H9 (cell line): Measurements from ENCODE around the gene NDP. TPM values are rescaled to one million over a fixed set of nuclear protein-coding genes. Genes with fewer than 3 reads are reported as not detected.

ENCODE experiments used
- DNase-seq: peaks from one replicate; pipeline ENCODE4 v3.0.0-alpha.2; 2017
- H2AFZ ChIP-seq: one replicate; pipeline ENCODE4 v1.6.1; 2013; ENCODE audit warnings: mild to moderate bottlenecking, low read length, control low read depth, moderate library complexity
- H2AK5ac ChIP-seq: 2 replicates; pipeline ENCODE4 v1.6.1; 2013; ENCODE audit warnings: low read length, control low read depth, mixed read lengths; ENCODE audit not compliant: insufficient read length
- H2BK120ac ChIP-seq: one replicate; pipeline ENCODE4 v1.6.1; 2013; ENCODE audit warnings: low read depth, mild to moderate bottlenecking, low read length, control low read depth, inconsistent platforms; ENCODE audit not compliant: poor library complexity, severe bottlenecking
- H2BK12ac ChIP-seq: 2 replicates; pipeline ENCODE4 v1.6.1; 2013; ENCODE audit warnings: low read length, control low read depth, mixed read lengths, low read depth; ENCODE audit not compliant: insufficient read length
- H2BK15ac ChIP-seq: 2 replicates; pipeline ENCODE4 v1.6.1; 2013; ENCODE audit warnings: low read depth, low read length, control low read depth
- H2BK20ac ChIP-seq: one replicate; pipeline ENCODE4 v1.6.1; 2013; ENCODE audit warnings: low read depth, mild to moderate bottlenecking, low read length, control low read depth, inconsistent platforms; ENCODE audit not compliant: poor library complexity, severe bottlenecking
- H2BK5ac ChIP-seq: 2 replicates; pipeline ENCODE4 v1.6.1; 2013; ENCODE audit warnings: low read length, control low read depth, mixed read lengths; ENCODE audit not compliant: insufficient read length
- H3K14ac ChIP-seq: 2 replicates; pipeline ENCODE4 v1.6.1; 2013; ENCODE audit warnings: low read length, control low read depth; ENCODE audit not compliant: insufficient read depth
- H3K18ac ChIP-seq: 2 replicates; pipeline ENCODE4 v1.6.1; 2013; ENCODE audit warnings: low read depth, mild to moderate bottlenecking, mixed read lengths, low read length, control low read depth; ENCODE audit not compliant: insufficient read length
- H3K23ac ChIP-seq: 2 replicates; pipeline ENCODE4 v1.6.1; 2013; ENCODE audit warnings: low read length, control low read depth, mixed read lengths, low read depth; ENCODE audit not compliant: insufficient read length
- H3K23me2 ChIP-seq: 2 replicates; pipeline ENCODE4 v1.6.1; 2013; ENCODE audit warnings: low read depth, mild to moderate bottlenecking, mixed read lengths, low read length, control low read depth; ENCODE audit not compliant: insufficient read length, poor library complexity, severe bottlenecking
- H3K27ac ChIP-seq: 2 replicates; pipeline ENCODE4 v1.5.1; 2013; ENCODE audit warnings: low read length, control low read depth, mixed read lengths, low read depth; ENCODE audit not compliant: insufficient read length
- H3K27me3 ChIP-seq: 2 replicates; pipeline ENCODE4 v1.6.1; 2013; ENCODE audit warnings: low read length, control low read depth, inconsistent platforms; ENCODE audit not compliant: insufficient read depth
- H3K4ac ChIP-seq: 2 replicates; pipeline ENCODE4 v1.6.1; 2013; ENCODE audit warnings: low read depth, mild to moderate bottlenecking, control low read depth, inconsistent platforms, low read length, moderate library complexity
- H3K4me1 ChIP-seq: 2 replicates; pipeline ENCODE4 v1.6.1; 2013; ENCODE audit warnings: low read length, control low read depth, inconsistent platforms; ENCODE audit not compliant: insufficient read depth
- H3K4me2 ChIP-seq: 2 replicates; pipeline ENCODE4 v1.6.1; 2013; ENCODE audit warnings: low read length, control low read depth, mixed read lengths; ENCODE audit not compliant: insufficient read length, insufficient read depth
- H3K56ac ChIP-seq: 2 replicates; pipeline ENCODE4 v1.6.1; 2013; ENCODE audit warnings: low read depth, mild to moderate bottlenecking, mixed read lengths, low read length, control low read depth; ENCODE audit not compliant: insufficient read length
- H3K79me1 ChIP-seq: 2 replicates; pipeline ENCODE4 v1.6.1; 2013; ENCODE audit warnings: low read depth, mild to moderate bottlenecking, moderate library complexity, low read length, control low read depth, inconsistent platforms; ENCODE audit not compliant: insufficient read depth, poor library complexity, severe bottlenecking
- H3K79me2 ChIP-seq: 2 replicates; pipeline ENCODE4 v1.6.1; 2013; ENCODE audit warnings: low read length, control low read depth, inconsistent platforms; ENCODE audit not compliant: insufficient read depth
- H3K9ac ChIP-seq: 2 replicates; pipeline ENCODE4 v1.6.1; 2013; ENCODE audit warnings: low read length, control low read depth, mixed read lengths; ENCODE audit not compliant: insufficient read length; ENCODE audit errors: extremely low read depth
- H3K9me3 ChIP-seq: one replicate; pipeline ENCODE4 v1.6.1; 2013; ENCODE audit warnings: low read depth, low read length, inconsistent platforms; ENCODE audit not compliant: control insufficient read depth
- H3T11ph ChIP-seq: one replicate; pipeline ENCODE4 v1.6.1; 2013; ENCODE audit warnings: mild to moderate bottlenecking, low read length, control low read depth, inconsistent platforms
- H4K20me1 ChIP-seq: one replicate; pipeline ENCODE4 v1.6.1; 2013; ENCODE audit not compliant: control insufficient read depth, insufficient read length, insufficient read depth
- H4K5ac ChIP-seq: 2 replicates; pipeline ENCODE4 v1.6.1; 2013; ENCODE audit warnings: low read depth, mild to moderate bottlenecking, mixed read lengths, low read length, control low read depth; ENCODE audit not compliant: insufficient read length
- H4K8ac ChIP-seq: replicated peaks from 2 replicates; pipeline ENCODE4 v1.6.1; 2013; ENCODE audit warnings: low read length, control low read depth, mixed read lengths, low read depth; ENCODE audit not compliant: insufficient read length
- H4K91ac ChIP-seq: 2 replicates; pipeline ENCODE4 v1.6.1; 2013; ENCODE audit warnings: low read depth, mild to moderate bottlenecking, moderate library complexity, mixed read lengths, low read length, control low read depth; ENCODE audit not compliant: insufficient read length
- H3K27ac Mint-ChIP-seq, 3 experiments: 2 replicates in 2 of 3; 3 replicates in 1 of 3; pipeline ENCODE4 v1.8.0; 2020 to 2021; ENCODE audit warnings: mixed read lengths in 3 of 3, mild to moderate bottlenecking in 1 of 3, moderate library complexity in 1 of 3
- H3K27me3 Mint-ChIP-seq: 2 replicates; pipeline ENCODE4 v1.8.0; 2021; ENCODE audit warnings: low read depth, mild to moderate bottlenecking, moderate library complexity, mixed read lengths
- H3K36me3 Mint-ChIP-seq, 3 experiments: 2 replicates in 2 of 3; 3 replicates in 1 of 3; pipeline ENCODE4 v1.8.0; 2020 to 2021; ENCODE audit warnings: low read depth in 3 of 3, mixed read lengths in 3 of 3; ENCODE audit not compliant: insufficient read depth in 1 of 3
- H3K4me1 Mint-ChIP-seq, 2 experiments: 2 replicates each; pipeline ENCODE4 v1.8.0; 2020; ENCODE audit warnings: mixed read lengths in 2 of 2
- H3K4me3 Mint-ChIP-seq, 2 experiments: 2 replicates in 1 of 2; 3 replicates in 1 of 2; pipeline ENCODE4 v1.8.0; 2020 to 2021; ENCODE audit warnings: mild to moderate bottlenecking in 2 of 2, mixed read lengths in 2 of 2, moderate library complexity in 1 of 2
- H3K9me3 Mint-ChIP-seq, 2 experiments: 2 replicates in 1 of 2; 3 replicates in 1 of 2; pipeline ENCODE4 v1.8.0; 2020; ENCODE audit warnings: mild to moderate bottlenecking in 2 of 2, mixed read lengths in 2 of 2, moderate library complexity in 1 of 2
- CTCF ChIP-seq: fragments of 200-600 bp; sonication (generic); conservative IDR thresholded peaks from 3 replicates; pipeline ENCODE4 v1.8.0; 2021; ENCODE audit warnings: antibody characterized with exemption, mild to moderate bottlenecking
- total RNA-seq: library from RNA; stranded (reverse); gene quantifications from 2 replicates; pipeline ENCODE4 v1.2.1, GENCODE V29; 2021

Gene NDP
- total RNA-seq, 1 experiment from 2014 or later = not detected

GRCh38 chrX:43976205-43976604 is 3.0 kb upstream of the NDP start:
- no peaks in the 10 kb centered on the region for H3K23me2 ChIP-seq
- no peaks in the 10 kb centered on the region for H4K20me1 ChIP-seq
- no peak overlapping the region for H3K4ac ChIP-seq
- H2BK5ac ChIP-seq = no peak overlapping the region
- DNase-seq = no peak
- peaks cover 40% of the 10 kb centered on the region for H3K27me3 Mint-ChIP-seq
- H2AFZ ChIP-seq = no peak overlapping the region
- H3K4me2 ChIP-seq = no peak overlapping the region
- H3K4me3 Mint-ChIP-seq = no peak overlapping the region
- H2AK5ac ChIP-seq = no peak overlapping the region
- H2BK15ac ChIP-seq = no peak overlapping the region
- H3K36me3 Mint-ChIP-seq = peaks cover 0 to 3% (median 3%) of the 10 kb centered on the region in 3 experiments; a peak in 3 of 7 replicates
- H3K18ac ChIP-seq = no peak overlapping the region
- H2BK20ac ChIP-seq = no peak overlapping the region
- H3K79me2 ChIP-seq = no peaks in the 10 kb centered on the region
- H4K8ac ChIP-seq = no peak overlapping the region
- no peak for TF ChIP-seq CTCF
- no peak overlapping the region for H4K91ac ChIP-seq
- no peak overlapping the region for H2BK12ac ChIP-seq
- H3K23ac ChIP-seq = no peak overlapping the region
- no peaks in the 10 kb centered on the region for H3K79me1 ChIP-seq
- no peaks in the 10 kb centered on the region for H3K4me1 ChIP-seq
- no peak overlapping the region for H4K5ac ChIP-seq
- no peak overlapping the region for H3K56ac ChIP-seq
- H3K27ac ChIP-seq = no peak overlapping the region
- H2BK120ac ChIP-seq = no peak overlapping the region
- H3K9ac ChIP-seq = no peak overlapping the region
- no peak overlapping the region for H3T11ph ChIP-seq
- H3K27me3 ChIP-seq = no peaks in the 10 kb centered on the region
- H3K14ac ChIP-seq = no peak overlapping the region
- H3K9me3 Mint-ChIP-seq = peaks cover 64 to 69% of the 10 kb centered on the region in 2 experiments
- no peak overlapping the region for H3K27ac Mint-ChIP-seq
- H3K4me1 Mint-ChIP-seq = peaks cover 10 to 13% of the 10 kb centered on the region in 2 experiments
- peaks cover 16% of the 10 kb centered on the region for H3K9me3 ChIP-seq
